COLO829 (cell line): Measurements from ENCODE around the gene PTGR1.
"Not testable (repeated sequence)": the region's sequence is repeated elsewhere in the genome, so short reads cannot be mapped to it uniquely, and the experiment has no call there.

Experiments used
- DNase-seq: peaks from one replicate; pipeline ENCODE4 v3.0.0; 2012; ENCODE audit warnings: low spot score

The PTGR1 gene

GRCh38 chr9:111613436-111614040, 14.1 kb upstream of the PTGR1 start:
- DNase-seq: no peak

GRCh38 chr9:111610845-111611244, 11.4 kb upstream of the PTGR1 start:
- no peak for DNase-seq

GRCh38 chr9:111610149-111610548, 10.7 kb upstream of the PTGR1 start:
- DNase-seq: no peak

GRCh38 chr9:111605041-111605559, 5.7 kb upstream of the PTGR1 start:
- DNase-seq: no peak

GRCh38 chr9:111604054-111604615, 4.7 kb upstream of the PTGR1 start:
- DNase-seq: no peak

GRCh38 chr9:111603041-111603440, 3.6 kb upstream of the PTGR1 start:
- DNase-seq: no peak

- no peak for DNase-seq
Measured at GRCh38 chr9:111601237-111602018, 2.0 kb upstream of the PTGR1 start.

- no peak for DNase-seq
Measured at GRCh38 chr9:111599955-111600343, 502 bp upstream of the PTGR1 start.

- no peak for DNase-seq
Measured at GRCh38 chr9:111598733-111599091, 735 bp downstream of the PTGR1 start.

GRCh38 chr9:111597852-111598732, 1.4 kb downstream of the PTGR1 start:
- peak; percentile 76 for DNase-seq

GRCh38 chr9:111588846-111589245, 10.6 kb downstream of the PTGR1 start:
- no peak for DNase-seq

- no peak for DNase-seq
Measured at GRCh38 chr9:111586378-111586777, 13.1 kb downstream of the PTGR1 start.

- DNase-seq: no peak
Measured at GRCh38 chr9:111582888-111583287, 16.6 kb downstream of the PTGR1 start.

GRCh38 chr9:111572950-111573604, 26.4 kb downstream of the PTGR1 start:
- DNase-seq: no peak

GRCh38 chr9:111568127-111568526, 31.3 kb downstream of the PTGR1 start:
- not testable (repeated sequence) for DNase-seq

- DNase-seq: no peak
Measured at GRCh38 chr9:111566234-111566633, 33.2 kb downstream of the PTGR1 start.

- no peak for DNase-seq
Measured at GRCh38 chr9:111561165-111561719, 38.2 kb downstream of the PTGR1 start.

GRCh38 chr9:111559000-111559610, 40.3 kb downstream of the PTGR1 start:
- no peak for DNase-seq

- not testable (repeated sequence) for DNase-seq
Measured at GRCh38 chr9:111555425-111555824, 44.0 kb downstream of the PTGR1 start.

GRCh38 chr9:111548623-111549022, 50.8 kb downstream of the PTGR1 start:
- DNase-seq: no peak
